Fibroblast of the aortic adventitia (primary cell): Measurements from ENCODE around the gene RANGAP1. TPM values are rescaled to one million over a fixed set of nuclear protein-coding genes. Genes with fewer than 3 reads are reported as not detected.
A peak's percentile ranks its signal among the peaks of the same experiment; 100 is the strongest.
"Not testable (repeated sequence)": the region's sequence is repeated elsewhere in the genome, so short reads cannot be mapped to it uniquely, and the experiment has no call there.

Source experiments
- DNase-seq: peaks from one replicate; pipeline ENCODE4 v3.0.0-alpha.2; 2010; ENCODE audit warnings: low read depth
- H3K4me3 ChIP-seq: 2 replicates; pipeline ENCODE4 v1.5.1; 2011; ENCODE audit warnings: low read depth, mild to moderate bottlenecking, control low read depth, low read length, moderate library complexity
- CTCF ChIP-seq: IDR thresholded peaks from 2 replicates; pipeline ENCODE4 v1.5.1; 2011; ENCODE audit warnings: mild to moderate bottlenecking, low read length, control low read depth, inconsistent platforms; ENCODE audit not compliant: insufficient read depth
- total RNA-seq: library from RNA; depleted of rRNA; stranded (reverse); fragments of >200 nt; gene quantifications from 2 replicates; pipeline ENCODE4 v1.2.3, GENCODE V29; 2012; ENCODE audit warnings: low replicate concordance

Gene RANGAP1
- total RNA-seq, 1 donor: 89.4 TPM

GRCh38 chr22:41261541-41262249 is 24.3 kb downstream of the RANGAP1 start:
- DNase-seq: no peak
- H3K4me3 ChIP-seq: no peak overlapping the region
- TF ChIP-seq CTCF: no peak

GRCh38 chr22:41260871-41261270 is 25.1 kb downstream of the RANGAP1 start:
- no peak overlapping the region for H3K4me3 ChIP-seq
- TF ChIP-seq CTCF: no peak
- DNase-seq: no peak

- H3K4me3 ChIP-seq, DNase-seq: not testable (repeated sequence)
Measured at GRCh38 chr22:41259756-41260155, 26.2 kb downstream of the RANGAP1 start.

- H3K4me3 ChIP-seq: no peak overlapping the region
- no peak for DNase-seq
- TF ChIP-seq CTCF: no peak
Measured at GRCh38 chr22:41257696-41258095, 28.3 kb downstream of the RANGAP1 start.

- H3K4me3 ChIP-seq: no peak overlapping the region
- peak; percentile 20 for TF ChIP-seq CTCF
- peak; percentile 66 for DNase-seq
Measured at GRCh38 chr22:41256254-41257253, 29.4 kb downstream of the RANGAP1 start.

GRCh38 chr22:41254230-41254629 is 31.8 kb downstream of the RANGAP1 start:
- no peak for TF ChIP-seq CTCF
- no peak overlapping the region for H3K4me3 ChIP-seq
- DNase-seq: no peak

- DNase-seq: no peak
- no peak for TF ChIP-seq CTCF
- no peak overlapping the region for H3K4me3 ChIP-seq
Measured at GRCh38 chr22:41252365-41252764, 33.6 kb downstream of the RANGAP1 start.
